CD4-positive, alpha-beta T cell treated with Interferon gamma for 1 hour (primary cell): Measurements from ENCODE around the gene GREM2.

Source experiments
- DNase-seq: peaks from one replicate; pipeline ENCODE4 v3.0.0-alpha.2; 2020

Gene GREM2

DNA sequence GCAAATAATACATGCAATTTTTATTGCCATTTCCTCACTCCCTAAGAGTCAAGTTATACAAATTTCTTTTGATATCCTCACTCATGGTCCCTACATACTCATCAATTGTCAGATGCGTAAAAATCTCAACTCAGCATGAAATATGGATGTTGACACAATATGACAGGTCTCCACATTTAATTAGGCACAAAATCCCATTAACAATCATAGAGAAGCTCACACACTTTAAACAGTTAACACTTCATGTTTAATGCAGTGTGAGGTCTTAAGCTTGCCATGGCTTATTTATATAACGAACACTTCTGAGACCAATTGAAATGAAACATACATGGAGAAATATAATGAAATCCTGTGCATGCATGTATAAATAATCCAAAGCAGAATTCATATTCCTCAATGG, 58.6 kb downstream of the GREM2 start:
- no peak for DNase-seq

DNA sequence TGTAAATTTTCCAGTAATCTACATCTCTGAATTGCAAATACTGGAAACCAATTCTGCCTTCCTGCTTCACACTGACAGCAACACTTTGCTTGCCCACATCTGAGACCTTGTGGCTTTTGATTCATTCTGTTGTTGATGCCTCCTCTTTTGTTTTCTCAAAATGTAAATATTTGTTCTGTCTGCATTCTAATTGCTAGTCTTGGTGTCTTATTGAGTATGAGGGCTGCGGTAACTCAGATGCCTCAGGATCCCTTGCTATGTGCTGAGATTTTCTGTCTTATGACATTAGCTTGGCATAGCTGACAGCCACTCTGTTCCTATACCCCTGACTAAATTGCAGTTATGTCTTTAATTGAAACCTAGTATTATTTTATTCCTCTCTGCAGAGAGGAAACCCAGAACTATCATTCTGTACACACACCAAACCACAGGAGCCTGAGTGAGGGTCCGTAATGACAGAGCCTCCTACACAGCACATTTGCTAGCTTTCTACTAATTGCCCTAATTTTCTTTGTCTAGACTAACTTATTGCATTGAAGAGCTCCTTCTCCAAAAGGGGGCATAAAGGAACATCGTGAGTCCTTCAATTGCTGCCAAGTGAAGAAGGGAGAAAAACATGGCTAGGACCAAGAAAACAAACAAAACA, 72.1 kb downstream of the GREM2 start:
- DNase-seq: no peak

DNA sequence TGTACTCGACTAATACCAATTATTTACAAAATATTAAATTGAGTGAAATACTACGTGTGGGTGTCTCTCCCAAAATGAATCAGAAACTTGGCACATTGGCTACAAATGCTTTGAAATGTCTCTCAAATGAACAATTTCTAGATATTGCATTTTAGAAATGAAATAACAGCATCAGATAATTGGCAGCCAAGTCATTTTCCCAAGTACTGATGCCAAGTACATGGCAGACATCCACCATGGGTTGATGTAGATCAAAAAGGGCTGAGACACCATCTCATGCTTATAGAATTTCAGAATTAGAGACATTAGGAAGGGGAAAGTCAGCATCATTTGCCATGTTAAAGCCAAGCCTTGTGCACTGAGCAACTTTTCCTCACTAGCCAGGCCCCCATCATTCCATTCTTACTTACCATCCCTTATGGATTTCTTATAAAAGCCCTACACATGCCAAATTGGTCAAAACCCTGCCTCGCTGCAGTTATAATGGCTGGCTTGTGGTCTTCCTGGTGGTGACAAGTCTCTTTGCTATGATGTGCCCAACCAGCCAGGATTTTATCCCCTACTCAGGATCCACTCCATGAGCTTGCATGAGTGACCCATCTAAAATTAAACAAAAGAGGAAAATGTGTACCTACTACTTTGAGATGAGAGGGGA, 73.1 kb downstream of the GREM2 start:
- no peak for DNase-seq

DNA sequence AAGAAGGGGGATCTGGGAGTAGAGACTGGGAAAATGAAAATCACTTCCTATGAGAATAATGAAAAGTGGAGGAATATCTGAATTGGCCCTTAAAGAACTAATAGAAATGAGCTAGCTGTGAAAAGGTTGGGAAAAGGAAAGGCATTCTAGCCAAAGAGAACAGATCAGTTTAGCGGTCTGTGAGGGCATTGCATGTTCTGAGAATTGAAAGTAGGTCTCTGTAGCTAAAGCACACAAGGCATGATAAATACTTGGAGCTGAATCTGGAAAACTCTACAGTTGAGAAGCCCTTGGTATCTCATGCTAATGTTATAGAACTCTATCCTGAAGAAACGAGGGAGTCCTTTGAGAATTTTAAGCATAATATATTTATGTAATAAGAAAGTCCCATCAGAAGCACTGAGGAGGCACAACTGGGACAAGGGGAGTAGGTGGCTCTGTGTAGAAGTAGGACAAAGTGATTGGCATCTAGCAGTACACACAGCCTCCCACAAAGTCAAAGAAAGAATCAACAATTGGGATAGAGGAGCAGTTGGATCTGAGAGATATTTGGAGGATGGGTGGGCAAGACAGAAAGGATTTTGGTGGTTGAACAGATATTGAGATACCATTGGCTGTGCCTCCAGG, 78.7 kb downstream of the GREM2 start:
- no peak for DNase-seq

DNA sequence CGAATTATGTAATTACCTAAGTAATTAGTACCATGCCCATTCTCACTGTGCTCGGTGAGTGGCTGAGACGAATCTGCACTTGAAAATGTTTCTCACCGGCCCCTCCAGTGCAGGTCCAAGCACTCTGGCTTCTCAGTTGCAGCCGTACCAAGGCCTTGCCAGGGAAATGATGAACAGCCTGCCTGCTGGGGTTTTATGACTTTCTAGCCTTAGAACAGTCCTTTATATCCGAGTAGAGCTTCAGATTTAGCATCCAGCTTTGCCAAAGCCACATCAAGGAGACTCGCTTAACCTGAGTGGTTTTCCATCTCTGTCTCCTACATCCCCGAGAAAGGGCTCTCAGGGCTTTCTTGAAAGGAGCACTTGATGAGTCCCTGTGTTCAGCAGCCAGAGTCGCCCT, 83.4 kb downstream of the GREM2 start:
- DNase-seq: no peak

DNA sequence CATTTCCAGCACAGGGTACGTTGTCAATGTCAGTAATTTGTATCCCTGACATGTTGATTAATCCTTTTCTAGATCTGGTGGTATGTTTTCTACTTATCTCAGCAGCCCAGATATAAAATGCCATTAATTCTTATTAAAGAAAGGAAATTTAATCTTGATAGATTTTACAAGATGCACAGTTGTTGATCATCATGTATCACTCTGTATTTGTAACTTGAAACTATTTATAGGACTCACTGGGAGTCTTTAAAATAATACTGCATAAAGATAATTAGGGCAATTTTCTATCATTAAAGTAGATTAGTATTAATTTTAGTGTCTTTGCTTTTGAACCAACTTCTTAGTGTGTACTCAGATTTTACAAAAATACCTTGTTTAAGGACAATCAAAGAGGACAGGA, 84.9 kb downstream of the GREM2 start:
- no peak for DNase-seq

DNA sequence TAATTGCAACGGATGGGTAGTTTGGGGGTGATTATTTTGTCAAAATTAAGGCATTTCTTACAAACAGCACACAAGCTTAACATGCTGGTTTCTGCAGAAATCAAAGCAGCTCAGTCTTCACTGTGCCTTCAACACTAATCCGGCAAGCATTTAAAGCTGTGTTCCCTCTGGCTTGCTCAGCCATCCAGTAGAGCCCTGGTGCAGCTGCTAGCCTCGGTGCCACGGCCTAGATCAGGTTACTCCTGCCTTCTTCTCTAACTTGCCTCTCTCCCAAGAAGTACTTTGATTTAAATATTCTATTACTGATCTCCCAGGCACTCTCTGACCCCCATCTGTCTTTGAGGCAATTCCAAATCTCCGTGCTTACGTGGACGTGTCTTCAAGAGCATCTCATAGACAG, 85.6 kb downstream of the GREM2 start:
- no peak for DNase-seq

DNA sequence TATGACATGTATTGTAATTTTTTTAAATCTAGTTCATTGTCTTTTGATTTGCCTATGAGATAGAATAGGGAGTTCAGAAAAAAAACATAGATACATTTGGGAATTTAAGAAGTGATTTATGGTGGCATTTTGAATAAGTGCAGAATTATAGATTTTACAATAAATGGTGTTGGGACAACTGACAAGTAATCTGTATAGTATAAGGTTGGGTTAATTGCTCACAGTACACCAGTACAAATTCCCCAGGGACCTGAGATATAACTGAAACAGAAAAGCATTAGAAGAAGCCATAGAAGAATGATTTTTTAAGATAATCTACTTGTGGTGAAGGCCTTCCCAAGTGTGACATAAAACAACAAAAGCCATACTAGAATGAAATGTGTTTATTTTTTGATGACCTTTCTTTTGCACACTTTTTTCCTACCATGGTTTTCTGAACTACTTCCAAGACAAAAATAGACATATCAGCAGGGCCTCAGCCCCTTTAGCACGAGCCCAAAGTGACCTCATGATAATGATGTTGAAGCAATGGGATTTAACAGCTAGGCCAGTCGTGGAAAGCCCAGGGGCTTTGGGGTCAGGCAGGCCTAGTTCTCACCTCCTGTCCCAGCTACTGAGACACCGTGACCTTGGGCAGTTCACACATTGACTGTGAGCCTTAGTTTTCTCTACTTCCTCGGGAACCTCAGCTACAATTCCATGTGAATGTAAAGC, 87.4 kb downstream of the GREM2 start:
- DNase-seq: no peak

DNA sequence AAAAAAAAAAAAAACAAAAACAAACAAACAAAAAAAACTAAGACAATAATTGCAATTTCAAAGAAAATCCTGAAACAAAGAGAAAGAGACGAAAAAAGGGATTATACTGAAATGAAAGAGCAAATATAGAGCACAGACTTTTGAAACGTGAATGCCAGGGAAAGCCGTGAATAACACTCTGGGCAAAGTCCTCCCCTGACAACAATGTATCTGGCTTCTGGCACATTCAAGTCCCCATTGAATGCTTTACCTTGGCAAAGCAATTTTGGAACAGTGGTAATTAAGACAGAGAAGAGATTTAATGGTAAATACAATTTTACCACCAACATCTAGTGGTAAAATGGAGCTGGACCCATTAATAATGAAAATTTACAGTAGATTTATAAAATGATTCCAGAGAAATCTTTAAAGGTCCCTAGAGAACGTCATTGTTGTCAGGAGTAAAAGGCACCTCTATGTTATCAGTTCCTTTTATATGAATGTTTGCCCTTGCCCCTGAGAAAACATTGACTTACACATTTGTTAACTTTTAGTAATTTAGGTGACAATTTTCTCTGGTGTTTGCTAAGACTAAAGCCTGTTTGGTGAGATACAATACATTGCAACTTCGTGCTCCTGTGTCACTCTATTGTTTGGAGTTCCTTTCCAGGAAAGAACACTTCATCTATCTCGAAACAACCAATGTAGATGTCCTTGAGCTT, 89.7 kb downstream of the GREM2 start:
- DNase-seq: no peak

DNA sequence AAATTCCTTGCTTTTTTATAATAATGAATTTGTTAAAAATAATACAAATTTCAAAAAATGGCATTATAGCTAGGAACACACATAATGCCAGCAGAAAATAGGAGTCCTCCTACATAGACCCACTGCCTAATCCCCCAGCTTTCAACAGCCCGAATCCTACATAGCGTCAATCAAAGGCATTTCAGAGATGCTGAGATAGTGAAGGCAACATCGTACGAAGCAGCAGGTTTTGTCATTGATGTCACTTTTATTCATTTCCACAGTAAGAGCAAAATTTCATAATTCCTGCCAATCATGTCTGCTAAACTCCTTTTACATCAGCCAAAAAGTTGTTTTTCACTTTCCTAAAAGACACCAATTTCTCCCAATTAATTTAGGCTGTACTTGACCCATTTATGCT, 94.1 kb downstream of the GREM2 start:
- DNase-seq: no peak

DNA sequence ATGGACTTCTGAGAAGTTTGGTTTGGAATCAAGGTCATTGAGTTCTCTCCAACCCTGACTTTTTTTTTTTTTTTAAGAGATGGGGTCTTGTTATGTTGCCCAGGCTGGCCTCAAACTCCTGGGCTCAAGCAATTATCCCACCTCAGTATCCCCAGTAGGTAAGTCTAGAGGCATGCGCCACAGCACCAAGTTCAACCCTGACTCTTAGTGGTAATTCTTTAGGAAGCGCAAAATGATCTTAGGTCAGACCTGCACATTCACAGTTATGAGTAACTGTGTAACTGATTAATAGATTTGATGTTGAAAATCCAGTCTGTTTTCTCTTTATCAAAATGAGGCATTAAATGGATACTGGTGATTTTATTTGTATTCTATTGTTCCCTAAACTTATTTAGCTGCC, 95.9 kb downstream of the GREM2 start:
- DNase-seq: no peak

DNA sequence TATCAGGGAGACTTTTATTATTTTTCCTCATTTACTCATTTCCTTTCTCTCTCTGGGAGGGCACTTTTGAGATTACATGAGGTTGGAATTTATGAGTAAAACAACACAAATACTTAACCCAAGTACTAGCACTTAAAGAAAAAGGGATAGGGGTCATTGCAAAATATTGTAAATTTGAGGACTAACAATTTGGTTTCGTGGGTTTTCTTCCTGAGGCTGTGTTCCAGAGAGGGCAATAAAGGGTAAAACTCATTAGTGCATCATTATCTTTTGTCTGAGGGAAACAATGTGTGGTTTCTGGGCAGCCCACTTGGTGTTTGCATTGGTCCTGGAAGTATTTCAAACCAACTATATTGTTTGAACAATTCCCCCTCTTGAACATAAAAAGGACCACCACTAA, 96.5 kb downstream of the GREM2 start:
- no peak for DNase-seq

DNA sequence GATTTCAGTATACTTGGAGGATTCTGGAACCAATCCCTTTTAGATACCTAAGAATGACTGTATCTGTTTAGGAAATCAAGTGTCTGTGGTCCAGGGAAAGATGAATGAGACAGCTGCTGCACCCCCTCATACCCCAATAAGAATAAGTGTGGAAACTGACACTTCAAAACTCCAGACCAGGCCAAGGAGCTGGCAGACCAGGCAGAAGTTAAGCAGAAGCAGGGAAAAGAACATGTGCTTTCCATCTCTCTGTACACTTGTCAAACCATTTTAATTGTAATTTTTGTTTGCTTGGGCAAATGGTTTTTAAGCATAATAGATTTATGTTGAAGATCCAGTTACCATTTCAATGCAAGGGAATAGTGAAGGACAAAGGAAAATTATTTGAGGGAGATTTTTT, 100.2 kb downstream of the GREM2 start:
- DNase-seq: no peak

DNA sequence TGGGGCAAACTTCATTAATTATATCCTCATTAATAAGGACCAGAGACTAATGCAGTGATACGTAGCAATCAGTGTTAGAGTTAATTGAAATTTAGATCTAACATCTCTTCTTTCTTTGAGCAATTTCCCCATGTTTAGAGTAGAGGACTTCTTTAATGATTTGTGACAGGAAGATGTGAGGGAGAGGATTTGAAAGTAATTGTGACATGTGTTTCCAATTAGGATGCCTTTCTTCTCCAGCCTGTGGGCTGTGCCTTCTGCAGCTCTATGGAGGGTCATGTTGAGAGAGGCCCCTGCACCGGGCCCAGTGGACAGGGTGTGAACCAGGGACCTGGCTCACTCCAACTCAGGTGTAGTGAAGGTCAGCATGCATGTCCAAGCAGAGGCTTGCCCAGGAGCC, 103.0 kb downstream of the GREM2 start:
- DNase-seq: no peak

DNA sequence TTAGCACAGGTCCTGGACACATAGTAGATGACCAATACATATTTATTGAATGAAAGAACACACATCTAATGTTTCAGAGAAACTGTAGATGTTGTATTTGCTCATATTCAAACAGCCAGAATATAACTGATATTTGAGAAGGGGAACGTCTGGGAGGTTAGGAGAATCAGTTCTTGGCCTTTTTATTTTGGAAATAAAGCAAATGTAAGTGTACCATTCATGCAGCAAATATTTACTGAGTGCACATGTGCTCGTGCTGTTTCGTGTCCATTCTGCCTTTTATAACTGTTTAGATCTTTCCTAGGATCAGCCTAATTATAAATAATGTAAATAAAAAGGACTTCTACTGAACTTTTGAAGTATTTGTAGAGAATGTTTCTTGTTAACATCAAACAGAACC, 103.8 kb downstream of the GREM2 start:
- no peak for DNase-seq

DNA sequence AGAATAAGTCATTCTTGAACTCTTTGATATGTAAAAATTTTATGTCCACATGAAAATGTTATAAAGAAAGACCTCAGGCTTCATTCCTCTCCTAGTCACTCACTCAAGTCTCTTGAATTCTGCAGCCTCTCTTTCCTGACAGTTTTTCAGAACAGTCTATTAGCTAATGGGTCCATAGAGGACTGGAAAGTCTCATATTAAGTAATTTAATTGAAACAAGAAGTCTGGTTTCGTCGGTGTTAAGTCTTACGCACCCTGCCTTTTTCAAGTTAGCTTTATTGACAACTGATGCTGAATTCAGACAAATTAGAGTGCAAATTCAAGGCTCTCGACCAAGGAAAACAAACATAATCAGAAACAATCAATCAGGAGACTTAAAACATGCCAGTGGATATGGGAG, 105.8 kb downstream of the GREM2 start:
- no peak for DNase-seq

DNA sequence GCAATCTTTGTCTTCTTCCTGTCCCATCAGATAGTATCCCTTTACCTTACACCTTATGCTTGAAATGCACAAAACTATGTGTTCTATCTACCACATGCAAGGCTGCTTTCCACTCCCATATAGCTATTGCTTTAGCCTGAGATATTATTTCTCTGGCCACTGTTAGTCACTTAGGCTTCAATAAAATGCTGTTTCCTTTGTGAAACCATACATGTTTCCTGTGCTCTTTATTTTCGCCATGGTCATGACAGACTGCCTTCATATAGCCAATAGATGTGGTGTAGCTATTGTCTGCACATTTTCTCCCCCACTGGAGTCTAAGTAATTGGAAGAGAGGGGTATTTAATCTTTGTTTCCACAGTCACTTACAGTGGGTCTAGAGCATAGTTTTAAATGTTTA, 108.4 kb downstream of the GREM2 start:
- no peak for DNase-seq

DNA sequence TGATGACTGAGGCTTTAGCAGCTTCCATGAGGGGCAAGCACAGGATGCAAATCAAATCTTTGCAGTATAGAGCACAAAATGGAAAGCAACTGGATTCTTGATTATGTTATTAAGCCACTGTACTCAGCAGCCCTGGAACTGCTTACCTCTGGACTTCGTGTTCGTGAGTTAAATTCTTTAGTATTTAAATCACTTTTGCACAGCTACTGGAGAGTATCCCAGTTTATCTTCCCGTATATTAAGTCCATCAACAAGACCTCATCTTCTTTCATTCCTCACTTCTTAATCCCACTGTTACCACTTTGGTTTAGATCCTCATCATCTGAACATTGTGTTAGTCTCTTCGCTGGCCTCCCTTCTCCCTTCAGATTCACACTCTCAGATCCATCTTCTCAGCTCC, 108.9 kb downstream of the GREM2 start:
- DNase-seq: no peak

DNA sequence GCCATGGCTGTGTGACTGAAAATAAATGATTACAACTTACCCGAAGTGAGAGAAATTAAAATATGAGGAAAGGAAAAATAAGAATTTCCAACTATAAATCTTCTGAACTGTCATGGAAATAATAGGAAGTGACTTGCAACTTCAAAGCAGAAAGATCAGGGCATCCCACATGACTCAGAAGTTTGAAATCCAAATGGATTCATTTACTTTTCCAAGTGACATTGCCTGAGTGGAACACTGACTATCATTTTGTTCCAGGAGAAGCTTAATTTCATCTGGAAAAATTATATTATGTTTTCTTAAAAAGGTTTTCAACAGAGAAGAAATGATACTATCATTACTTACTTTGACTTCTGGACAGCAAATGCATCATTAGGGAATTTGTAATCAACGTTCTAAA, 110.8 kb downstream of the GREM2 start:
- no peak for DNase-seq

DNA sequence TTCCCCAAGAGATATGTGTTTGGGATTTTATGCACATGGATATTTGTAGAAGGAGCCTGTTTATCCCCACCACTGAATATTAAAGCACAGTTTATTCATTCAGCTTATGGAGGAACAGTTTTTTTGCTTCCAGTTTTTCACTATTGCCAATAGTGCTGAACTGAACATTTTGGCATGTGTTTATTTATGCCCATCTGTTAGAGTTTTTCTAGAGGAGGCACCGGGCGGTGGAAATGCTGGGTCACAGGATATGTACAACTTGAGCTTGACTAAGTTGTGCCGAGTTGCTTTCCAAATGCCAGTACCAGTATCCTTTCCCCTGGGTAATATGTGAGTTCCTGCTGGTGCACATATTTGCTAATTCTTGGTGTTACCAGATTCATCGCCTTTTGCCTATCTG, 111.3 kb downstream of the GREM2 start:
- no peak for DNase-seq

DNA sequence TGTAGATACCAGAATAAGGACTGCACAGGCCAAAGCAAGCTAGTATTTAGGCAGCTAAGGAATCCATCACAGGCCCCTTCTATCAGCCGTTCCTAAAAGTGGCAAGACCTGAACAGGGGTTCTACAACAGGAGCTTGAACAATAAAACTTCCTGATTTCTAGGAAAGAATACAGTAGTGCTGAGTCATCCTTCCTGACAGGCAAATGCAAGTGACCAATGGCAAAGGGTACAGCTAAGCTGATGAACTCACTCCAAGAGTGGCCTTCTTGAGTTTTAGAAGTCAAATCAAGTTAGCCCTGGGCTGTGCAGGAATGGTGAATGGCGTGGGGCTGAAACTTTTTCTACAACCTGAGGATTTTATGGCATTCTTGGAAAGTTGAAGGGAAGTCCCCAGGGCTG, 112.9 kb downstream of the GREM2 start:
- no peak for DNase-seq

DNA sequence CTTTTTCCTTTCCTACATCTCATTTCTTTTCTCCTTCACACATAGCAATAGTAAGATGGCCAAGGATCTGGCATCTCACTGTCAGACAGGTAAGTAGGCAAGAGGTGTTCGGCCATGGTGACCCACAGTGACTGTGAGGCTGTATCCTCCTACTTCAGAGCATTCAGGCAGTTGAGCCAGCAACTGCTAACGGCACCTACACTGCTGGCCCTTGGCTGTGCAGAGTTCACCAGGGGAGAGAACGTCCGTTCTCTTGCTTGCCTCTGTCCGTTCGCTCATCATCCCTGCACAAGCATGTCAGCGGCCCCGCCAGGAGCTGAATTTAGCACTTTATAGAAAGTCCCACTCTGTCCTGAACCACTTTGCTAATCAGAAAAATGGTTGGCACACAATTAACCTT, 113.6 kb downstream of the GREM2 start:
- no peak for DNase-seq

DNA sequence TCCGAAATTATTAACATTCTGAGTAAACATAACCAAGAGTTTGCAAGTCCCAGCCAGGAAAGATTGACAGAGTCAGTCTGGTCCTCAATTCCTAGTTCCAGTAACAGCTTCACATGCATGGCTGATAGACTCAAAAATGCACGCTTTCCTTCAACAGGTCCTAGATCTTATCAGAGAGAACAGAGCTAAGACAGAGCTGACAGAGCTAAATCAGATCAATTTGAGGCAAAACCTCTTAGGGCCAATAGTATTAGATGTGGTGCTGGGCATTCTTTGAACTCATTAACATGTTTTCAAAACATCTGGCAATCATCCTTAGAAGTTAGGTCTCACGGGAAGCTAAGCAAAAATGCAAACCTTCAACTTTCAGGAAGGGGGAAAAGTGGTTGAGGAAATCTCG, 114.0 kb downstream of the GREM2 start:
- DNase-seq: no peak

DNA sequence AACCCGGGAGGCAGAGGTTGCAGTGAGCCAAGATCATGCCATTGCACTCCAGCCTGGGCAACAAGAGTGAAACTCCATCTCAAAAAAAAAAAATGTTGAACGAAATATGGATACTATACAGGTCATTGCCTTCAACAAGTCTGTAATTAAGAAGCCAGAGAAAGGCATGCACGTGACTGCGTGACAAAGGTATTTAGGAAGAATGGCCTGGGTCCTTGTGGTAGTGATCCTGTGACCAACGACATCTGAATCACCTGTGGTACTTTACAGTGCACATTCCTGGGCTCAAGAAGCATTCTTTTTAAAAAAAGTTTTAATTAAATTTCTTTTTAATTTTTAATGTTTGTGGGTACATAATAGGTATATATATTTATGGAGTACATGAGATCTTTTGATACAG, 115.0 kb downstream of the GREM2 start:
- no peak for DNase-seq
